GM12872 (cell line): ENCODE results near the gene VDAC2.

Experiments used
- CTCF ChIP-seq: IDR thresholded peaks from 3 replicates; pipeline ENCODE4 v1.5.1; 2011; ENCODE audit warnings: low read depth, mild to moderate bottlenecking, low read length, moderate library complexity; ENCODE audit not compliant: insufficient read depth

The VDAC2 gene

DNA sequence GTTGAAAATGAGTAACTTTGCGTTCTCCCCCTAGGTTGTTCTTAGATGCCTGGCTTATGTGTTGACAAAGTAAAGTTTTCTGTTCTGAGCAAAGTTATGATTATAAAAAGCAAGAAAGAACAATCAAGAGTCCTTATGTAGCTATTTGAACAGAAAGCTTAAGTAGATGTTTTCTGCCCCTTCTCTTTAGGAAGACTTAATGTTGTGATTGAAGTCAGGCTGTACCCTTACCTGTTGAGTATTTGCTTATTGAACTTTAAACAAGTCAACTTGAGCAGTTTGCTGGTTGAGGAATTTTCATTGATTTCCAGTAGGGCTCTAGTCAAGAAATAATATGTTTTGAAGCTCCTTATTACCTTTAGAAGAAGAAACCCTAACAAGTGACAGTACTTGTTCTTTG, 33.9 kb upstream of the VDAC2 start:
- no peak for TF ChIP-seq CTCF

DNA sequence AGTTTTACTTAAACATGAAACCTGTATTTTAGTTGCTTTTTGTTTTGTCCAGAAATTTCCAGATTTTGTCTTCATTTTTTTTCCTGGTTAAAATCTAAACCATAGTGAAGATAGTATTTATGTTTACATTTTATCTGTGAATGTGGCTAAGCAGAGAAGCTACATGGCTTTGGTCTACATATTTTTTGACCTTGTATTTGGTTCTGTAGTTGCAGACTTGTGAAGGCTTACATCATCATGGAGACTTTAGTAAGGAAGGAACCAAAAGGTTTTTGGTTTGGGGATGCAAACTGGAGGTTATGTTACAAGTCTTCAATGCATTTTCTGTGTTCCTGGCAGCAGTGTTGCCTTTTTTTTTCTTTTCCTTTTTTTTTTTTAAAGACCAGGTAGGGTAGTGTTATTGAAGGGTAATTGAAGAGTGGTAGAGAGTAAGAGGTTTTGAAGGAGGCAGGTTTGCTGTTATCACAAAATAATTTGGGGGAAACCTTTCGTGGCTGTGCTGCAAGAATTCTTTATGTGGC, 30.9 kb upstream of the VDAC2 start:
- no peak for TF ChIP-seq CTCF

GRCh38 chr10:75180592-75180991, 30.0 kb upstream of the VDAC2 start:
- no peak for TF ChIP-seq CTCF

DNA sequence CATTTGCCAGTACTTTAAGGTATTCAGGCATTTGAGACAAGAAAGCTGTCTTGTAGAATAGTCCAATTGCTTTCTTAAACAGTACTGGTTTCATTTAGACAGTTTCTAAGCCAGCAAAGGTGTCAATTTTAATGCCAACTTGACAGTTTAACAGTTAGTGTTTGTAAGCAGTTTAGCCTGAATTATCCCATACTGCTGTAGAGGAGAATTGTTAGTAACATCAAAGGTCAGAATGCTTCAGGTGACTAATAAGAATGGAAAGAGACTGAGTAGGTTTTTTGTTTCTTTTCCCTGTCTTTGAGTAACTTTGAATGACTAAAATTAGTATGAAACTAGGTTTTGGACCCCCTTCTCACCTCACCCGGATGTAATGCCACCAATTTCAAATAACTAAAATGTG, 29.5 kb upstream of the VDAC2 start:
- no peak for TF ChIP-seq CTCF

GRCh38 chr10:75186310-75186709, 24.3 kb upstream of the VDAC2 start:
- TF ChIP-seq CTCF = no peak

- TF ChIP-seq CTCF = peak; percentile 79
Measured at GRCh38 chr10:75187961-75188426, 22.6 kb upstream of the VDAC2 start.

- TF ChIP-seq CTCF = no peak
Measured at GRCh38 chr10:75189266-75190096, 21.1 kb upstream of the VDAC2 start.
